ENCODE results near the gene TEX48. TPM values are rescaled to one million over a fixed set of nuclear protein-coding genes. Genes with fewer than 3 reads are reported as not detected.
A peak's percentile ranks its signal among the peaks of the same experiment; 100 is the strongest.

The TEX48 gene
- total and polyA plus RNA-seq, 3 experiments from 2014 or later = 0.46 to 0.86 TPM; not detected in 1

- Mint-ChIP-seq H3K9me3 (peaks cover 0 to 3% (median 0%) of the 10 kb centered on the region in 5 donors), H3K4me3 (no peak overlapping the region), H3K4me1 (peaks cover 6 to 14% (median 9%) of the 10 kb centered on the region in 3 donors), H3K36me3 (peaks cover 0 to 4% (median 0%) of the 10 kb centered on the region in 3 donors), H3K27me3 (no peaks in the 10 kb centered on the region), H3K27ac (peak overlapping the region in 1 of 8 donors; percentile 35)
- Histone ChIP-seq H3K36me3 (ENCODE audit: insufficient read depth, low read length) (no peaks in the 10 kb centered on the region), H3K4me1 (ENCODE audit: insufficient read depth, low read length) (peaks cover 10% of the 10 kb centered on the region), H3K27ac (ENCODE audit: low read depth, low read length) (no peak overlapping the region), H3K27me3 (ENCODE audit: insufficient read depth, low read length, poor library complexity, severe bottlenecking) (no peaks in the 10 kb centered on the region), H3K4me3 (ENCODE audit: low read length) (no peak overlapping the region), H3K9me3 (ENCODE audit: low read length) (no peaks in the 10 kb centered on the region)
- POLR2A ChIA-PET = interaction anchor here (0.6 to 2.4 kb wide), 5 partner anchors 61 to 317 kb away, joined by 3 to 14 read pairs (median 4); no protein-coding TSS in a partner anchor
- DNase-seq = no peak
- CTCF ChIA-PET = interaction anchor here (0.6 to 5.0 kb wide), 56 partner anchors 9 to 575 kb away, joined by 3 to 119 read pairs (median 6); partner anchors contain the start of genes AMBP, ATP6V1G1 and WHRN
Observed at GRCh38 chr9:114652776-114653555, 29.0 kb downstream of the TEX48 start.

DNA sequence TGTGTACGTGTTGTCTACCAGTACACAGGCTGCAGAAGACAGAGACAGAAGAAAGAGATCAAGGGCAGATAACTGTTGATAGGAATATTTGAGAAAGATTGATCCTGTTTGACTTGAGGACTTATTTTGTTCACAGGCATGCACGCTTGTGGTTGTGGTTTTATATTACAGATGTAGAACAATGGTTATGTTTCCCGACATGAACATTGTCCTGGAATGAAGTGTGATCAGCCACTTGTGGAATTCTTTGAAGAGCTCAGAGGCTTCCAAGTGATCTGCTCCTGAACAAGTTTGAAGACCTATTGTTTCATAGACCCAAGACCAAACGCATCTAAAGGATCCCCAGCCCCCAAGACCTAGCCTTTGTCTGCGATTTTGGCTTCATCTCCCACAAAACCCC is 38.1 kb downstream of the TEX48 start:
- no peak overlapping the region for H3K4me3 ChIP-seq (ENCODE audit: low read length)
- H3K36me3 Mint-ChIP-seq = peaks cover 15 to 63% (median 29%) of the 10 kb centered on the region in 3 donors
- peaks cover 9% of the 10 kb centered on the region for H3K36me3 ChIP-seq (ENCODE audit: insufficient read depth, low read length)
- H3K9me3 ChIP-seq (ENCODE audit: low read length) = no peaks in the 10 kb centered on the region
- no peak overlapping the region for H3K27ac ChIP-seq (ENCODE audit: low read depth, low read length)
- H3K4me3 Mint-ChIP-seq = no peak overlapping the region
- no peaks in the 10 kb centered on the region for H3K27me3 Mint-ChIP-seq
- H3K27me3 ChIP-seq (ENCODE audit: insufficient read depth, low read length, poor library complexity, severe bottlenecking) = no peaks in the 10 kb centered on the region
- POLR2A ChIA-PET = no interaction called here
- DNase-seq = no peak
- H3K27ac Mint-ChIP-seq = no peak overlapping the region
- no peaks in the 10 kb centered on the region for H3K4me1 ChIP-seq (ENCODE audit: insufficient read depth, low read length)
- H3K4me1 Mint-ChIP-seq = no peaks in the 10 kb centered on the region
- H3K9me3 Mint-ChIP-seq = peaks cover 0 to 4% (median 0%) of the 10 kb centered on the region in 5 donors
- CTCF ChIA-PET = interaction anchor here (2.4 to 2.9 kb wide), 2 partner anchors 9 to 238 kb away, joined by 7 to 18 read pairs; no protein-coding TSS in a partner anchor

GRCh38 chr9:114643001-114643400 is 39.0 kb downstream of the TEX48 start:
- DNase-seq = no peak
- Histone ChIP-seq H3K27me3 (ENCODE audit: insufficient read depth, low read length, poor library complexity, severe bottlenecking) (no peaks in the 10 kb centered on the region), H3K4me3 (ENCODE audit: low read length) (no peak overlapping the region), H3K36me3 (ENCODE audit: insufficient read depth, low read length) (peaks cover 13% of the 10 kb centered on the region), H3K27ac (ENCODE audit: low read depth, low read length) (no peak overlapping the region), H3K4me1 (ENCODE audit: insufficient read depth, low read length) (no peaks in the 10 kb centered on the region), H3K9me3 (ENCODE audit: low read length) (no peaks in the 10 kb centered on the region)
- no peak overlapping the region for H3K4me3 Mint-ChIP-seq
- CTCF ChIA-PET = interaction anchor here (2.4 to 2.9 kb wide), 2 partner anchors 10 to 237 kb away, joined by 7 to 18 read pairs; no protein-coding TSS in a partner anchor
- peaks cover 0 to 4% (median 0%) of the 10 kb centered on the region in 5 donors for H3K9me3 Mint-ChIP-seq
- peak overlapping the region in 1 of 8 donors; percentile 17 for H3K27ac Mint-ChIP-seq
- H3K27me3 Mint-ChIP-seq = no peaks in the 10 kb centered on the region
- POLR2A ChIA-PET = no interaction called here
- no peaks in the 10 kb centered on the region for H3K4me1 Mint-ChIP-seq
- peaks cover 15 to 69% (median 29%) of the 10 kb centered on the region in 3 donors for H3K36me3 Mint-ChIP-seq

DNA sequence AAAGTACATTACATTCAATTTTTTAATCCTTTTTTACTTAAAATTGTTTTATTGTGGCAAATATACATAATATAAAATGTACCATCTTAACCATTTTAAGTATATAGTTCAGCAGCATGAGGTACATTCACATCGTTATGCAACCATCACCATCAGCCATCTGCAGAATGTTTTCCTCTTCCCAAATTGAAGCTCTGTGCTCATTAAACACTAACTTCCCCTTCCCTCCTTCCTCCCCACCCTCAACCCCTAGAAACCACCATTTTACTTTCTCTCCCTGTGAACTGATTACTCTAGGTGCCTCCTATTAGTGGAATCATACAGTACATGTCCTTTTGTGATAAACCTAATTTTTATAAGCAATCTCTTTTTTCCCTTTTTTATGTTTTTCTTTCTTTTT is 40.0 kb downstream of the TEX48 start:
- H3K9me3 Mint-ChIP-seq = no peaks in the 10 kb centered on the region
- no peaks in the 10 kb centered on the region for H3K4me1 Mint-ChIP-seq
- CTCF ChIA-PET = interaction anchor here (1.0 to 2.4 kb wide), 2 partner anchors 12 to 236 kb away, joined by 4 to 7 read pairs; no protein-coding TSS in a partner anchor
- no peak overlapping the region for H3K4me3 Mint-ChIP-seq
- no peaks in the 10 kb centered on the region for H3K27me3 Mint-ChIP-seq
- Histone ChIP-seq H3K9me3 (ENCODE audit: low read length) (no peaks in the 10 kb centered on the region), H3K4me1 (ENCODE audit: insufficient read depth, low read length) (no peaks in the 10 kb centered on the region), H3K27me3 (ENCODE audit: insufficient read depth, low read length, poor library complexity, severe bottlenecking) (no peaks in the 10 kb centered on the region), H3K4me3 (ENCODE audit: low read length) (no peak overlapping the region), H3K36me3 (ENCODE audit: insufficient read depth, low read length) (peaks cover 13% of the 10 kb centered on the region), H3K27ac (ENCODE audit: low read depth, low read length) (no peak overlapping the region)
- peaks cover 7 to 74% (median 29%) of the 10 kb centered on the region in 3 donors for H3K36me3 Mint-ChIP-seq
- POLR2A ChIA-PET = no interaction called here
- peak overlapping the region in 1 of 8 donors; percentile 54 for H3K27ac Mint-ChIP-seq
- DNase-seq = no peak

DNA sequence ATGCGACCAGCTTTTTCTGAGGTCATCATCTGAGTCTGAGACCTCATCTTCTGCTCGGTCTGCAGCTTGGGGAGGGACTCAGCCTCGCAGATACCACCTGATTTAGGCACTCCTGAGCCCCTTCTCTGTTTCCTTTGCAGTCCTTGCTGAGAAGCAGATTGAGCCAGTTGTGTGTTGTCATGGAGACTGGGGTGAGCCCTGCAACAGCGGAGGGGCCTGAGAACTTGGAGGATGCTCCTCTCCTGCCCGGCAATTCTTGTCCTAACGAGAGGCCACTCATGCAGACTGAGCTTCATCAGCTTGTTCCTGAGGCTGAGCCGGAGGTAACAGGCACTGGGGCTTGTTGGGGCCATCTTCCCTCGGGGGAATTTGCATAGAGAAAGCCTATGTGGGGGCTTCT is 43.6 kb downstream of the TEX48 start:
- H3K27me3 ChIP-seq (ENCODE audit: insufficient read depth, low read length, poor library complexity, severe bottlenecking) = no peaks in the 10 kb centered on the region
- no peak overlapping the region for H3K27ac Mint-ChIP-seq
- peaks cover 0 to 76% (median 16%) of the 10 kb centered on the region in 3 donors for H3K36me3 Mint-ChIP-seq

GRCh38 chr9:114634387-114634786 is 47.6 kb downstream of the TEX48 start:
- H3K27me3 ChIP-seq (ENCODE audit: insufficient read depth, low read length, poor library complexity, severe bottlenecking) = no peaks in the 10 kb centered on the region
- peaks cover 19% of the 10 kb centered on the region for H3K36me3 ChIP-seq (ENCODE audit: insufficient read depth, low read length)
- Mint-ChIP-seq H3K4me3 (no peak overlapping the region), H3K36me3 (peaks cover 0 to 88% (median 27%) of the 10 kb centered on the region in 3 donors), H3K27ac (peak overlapping the region in 1 of 8 donors; percentile 63), H3K9me3 (no peaks in the 10 kb centered on the region), H3K27me3 (no peaks in the 10 kb centered on the region), H3K4me1 (no peaks in the 10 kb centered on the region)
- H3K9me3 ChIP-seq (ENCODE audit: low read length) = no peaks in the 10 kb centered on the region
- ChIA-PET CTCF (no interaction called here), POLR2A (no interaction called here)
- no peak for DNase-seq
- no peaks in the 10 kb centered on the region for H3K4me1 ChIP-seq (ENCODE audit: insufficient read depth, low read length)
- no peak overlapping the region for H3K27ac ChIP-seq (ENCODE audit: low read depth, low read length)
- H3K4me3 ChIP-seq (ENCODE audit: low read length) = no peak overlapping the region

More for the DNA sequence above, 43.6 kb downstream of the TEX48 start:
- Mint-ChIP-seq H3K27me3 (no peaks in the 10 kb centered on the region), H3K9me3 (no peaks in the 10 kb centered on the region), H3K4me1 (no peaks in the 10 kb centered on the region), H3K4me3 (no peak overlapping the region)
- H3K4me1 ChIP-seq (ENCODE audit: insufficient read depth, low read length) = no peaks in the 10 kb centered on the region
- peaks cover 10% of the 10 kb centered on the region for H3K36me3 ChIP-seq (ENCODE audit: insufficient read depth, low read length)
- no peak overlapping the region for H3K4me3 ChIP-seq (ENCODE audit: low read length)
- no peak overlapping the region for H3K27ac ChIP-seq (ENCODE audit: low read depth, low read length)
- no peak for DNase-seq
- ChIA-PET CTCF (interaction anchor here (0.8 to 1.2 kb wide), 2 partner anchors 13 to 14 kb away, joined by 4 to 5 read pairs; no protein-coding TSS in a partner anchor), POLR2A (no interaction called here)
- H3K9me3 ChIP-seq (ENCODE audit: low read length) = no peaks in the 10 kb centered on the region

DNA sequence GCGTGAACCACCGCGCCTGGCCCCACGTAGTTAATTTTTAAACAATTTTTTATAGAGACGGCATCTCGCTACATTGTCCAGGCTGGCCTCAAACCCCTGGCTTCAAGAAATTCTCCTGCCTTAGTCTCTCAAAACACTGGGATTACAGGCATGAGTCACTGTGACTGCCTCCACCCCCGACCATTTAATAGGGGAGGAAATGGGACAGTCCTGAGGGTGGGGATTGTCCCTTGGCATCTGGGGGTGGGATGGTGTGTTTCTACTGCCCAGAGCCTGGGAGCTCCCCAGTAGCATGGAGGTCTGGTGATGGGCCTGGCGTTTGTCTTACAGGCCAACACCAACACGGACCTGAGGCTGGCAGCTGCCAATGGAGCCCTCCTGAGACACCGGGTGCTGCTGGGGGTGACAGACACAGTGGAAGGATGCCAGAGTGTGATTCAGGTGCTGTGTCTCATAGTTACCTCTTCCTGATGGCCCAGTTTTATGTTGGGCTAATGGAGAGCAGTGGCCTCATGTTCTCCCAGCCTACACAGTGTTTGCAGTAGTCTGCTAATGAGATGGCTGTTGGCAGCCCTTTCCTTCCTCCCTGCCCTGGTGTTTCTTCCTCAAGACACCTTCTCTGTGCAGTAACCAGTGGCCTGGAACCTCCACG is 48.4 kb downstream of the TEX48 start:
- Mint-ChIP-seq H3K9me3 (no peaks in the 10 kb centered on the region), H3K27ac (peak overlapping the region in 2 of 8 donors; percentile 14 to 63), H3K36me3 (peaks cover 0 to 88% (median 29%) of the 10 kb centered on the region in 3 donors), H3K4me1 (no peaks in the 10 kb centered on the region), H3K27me3 (no peaks in the 10 kb centered on the region), H3K4me3 (no peak overlapping the region)
- no peaks in the 10 kb centered on the region for H3K9me3 ChIP-seq (ENCODE audit: low read length)
- H3K36me3 ChIP-seq (ENCODE audit: insufficient read depth, low read length) = peaks cover 24% of the 10 kb centered on the region
- H3K27me3 ChIP-seq (ENCODE audit: insufficient read depth, low read length, poor library complexity, severe bottlenecking) = no peaks in the 10 kb centered on the region
- no peak for DNase-seq
- H3K4me3 ChIP-seq (ENCODE audit: low read length) = no peak overlapping the region
- no peak overlapping the region for H3K27ac ChIP-seq (ENCODE audit: low read depth, low read length)
- ChIA-PET CTCF (interaction anchor here (2.6 kb wide), 1 partner anchor 19 kb away, joined by 8 read pairs; no protein-coding TSS in a partner anchor), POLR2A (no interaction called here)
- no peaks in the 10 kb centered on the region for H3K4me1 ChIP-seq (ENCODE audit: insufficient read depth, low read length)

DNA sequence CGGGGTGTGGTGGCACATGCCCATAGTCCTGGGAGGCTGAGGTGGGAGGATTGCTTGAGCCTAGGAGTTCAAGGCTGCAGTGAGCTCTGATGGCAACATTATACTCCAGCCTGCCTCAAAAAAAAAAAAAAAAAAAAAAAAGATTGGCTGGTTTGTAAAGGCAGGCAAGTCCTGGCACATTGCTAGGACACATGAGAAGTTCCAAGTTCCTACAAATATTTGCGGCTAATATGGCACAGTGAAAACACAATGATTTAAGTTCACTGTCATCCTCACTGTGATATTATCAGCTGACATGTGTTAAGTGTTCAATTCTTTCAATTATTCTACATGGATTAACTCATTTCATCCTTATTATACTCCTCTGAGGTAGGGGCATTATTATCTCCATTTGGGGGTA is 50.8 kb downstream of the TEX48 start:
- no peak overlapping the region for H3K4me3 Mint-ChIP-seq
- Histone ChIP-seq H3K36me3 (ENCODE audit: insufficient read depth, low read length) (peaks cover 39% of the 10 kb centered on the region), H3K9me3 (ENCODE audit: low read length) (no peaks in the 10 kb centered on the region)

More for the DNA sequence above, 50.8 kb downstream of the TEX48 start:
- Histone ChIP-seq H3K27ac (ENCODE audit: low read depth, low read length) (no peak overlapping the region), H3K4me1 (ENCODE audit: insufficient read depth, low read length) (no peaks in the 10 kb centered on the region), H3K4me3 (ENCODE audit: low read length) (no peak overlapping the region), H3K27me3 (ENCODE audit: insufficient read depth, low read length, poor library complexity, severe bottlenecking) (no peaks in the 10 kb centered on the region)
- no peaks in the 10 kb centered on the region for H3K27me3 Mint-ChIP-seq
- H3K4me1 Mint-ChIP-seq = no peaks in the 10 kb centered on the region
- no peaks in the 10 kb centered on the region for H3K9me3 Mint-ChIP-seq
- no peak for DNase-seq
- H3K27ac Mint-ChIP-seq = peak overlapping the region in 2 of 8 donors; percentile 48 to 52
- ChIA-PET POLR2A (no interaction called here), CTCF (interaction anchor here (2.6 kb wide), 1 partner anchor 22 kb away, joined by 8 read pairs; no protein-coding TSS in a partner anchor)
- peaks cover 0 to 89% (median 32%) of the 10 kb centered on the region in 3 donors for H3K36me3 Mint-ChIP-seq
